GM06990 (cell line): Measurements from ENCODE around the gene GRM4.

Experiments used
- DNase-seq: peaks from one replicate; pipeline ENCODE4 v3.0.0-alpha.2; 2011; ENCODE audit not compliant: insufficient read length; ENCODE audit errors: extremely low read depth
- H3K27me3 ChIP-seq: replicated peaks from 2 replicates; pipeline ENCODE4 v1.6.0; 2011; ENCODE audit warnings: low read length; ENCODE audit not compliant: control insufficient read depth, insufficient read depth
- H3K36me3 ChIP-seq: 2 replicates; pipeline ENCODE4 v1.5.1; 2011; ENCODE audit warnings: low read length; ENCODE audit not compliant: control insufficient read depth, insufficient read depth
- H3K4me3 ChIP-seq: replicated peaks from 2 replicates; pipeline ENCODE4 v1.5.1; 2011; ENCODE audit warnings: low read depth, mild to moderate bottlenecking, control low read depth, low read length
- CTCF ChIP-seq: IDR thresholded peaks from 2 replicates; pipeline ENCODE4 v1.5.1; 2011; ENCODE audit warnings: low read length, control low read depth, mild to moderate bottlenecking, inconsistent platforms; ENCODE audit not compliant: insufficient read depth, poor library complexity, severe bottlenecking

Gene GRM4

GRCh38 chr6:34176261-34177031 lies 30.6 kb upstream of the GRM4 start:
- no peak overlapping the region for H3K4me3 ChIP-seq
- no peak for DNase-seq
- H3K27me3 ChIP-seq: no peaks in the 10 kb centered on the region
- H3K36me3 ChIP-seq: no peaks in the 10 kb centered on the region
- no peak for TF ChIP-seq CTCF

- Histone ChIP-seq H3K4me3 (no peak overlapping the region), H3K27me3 (no peaks in the 10 kb centered on the region), H3K36me3 (no peaks in the 10 kb centered on the region)
- TF ChIP-seq CTCF: no peak
- no peak for DNase-seq
Observed at GRCh38 chr6:34174846-34175399, 29.0 kb upstream of the GRM4 start.

- Histone ChIP-seq H3K27me3 (no peaks in the 10 kb centered on the region), H3K4me3 (no peak overlapping the region), H3K36me3 (no peaks in the 10 kb centered on the region)
- DNase-seq: no peak
- no peak for TF ChIP-seq CTCF
Observed at GRCh38 chr6:34172961-34173775, 27.3 kb upstream of the GRM4 start.

- no peak for TF ChIP-seq CTCF
- Histone ChIP-seq H3K36me3 (no peaks in the 10 kb centered on the region), H3K4me3 (no peak overlapping the region), H3K27me3 (no peaks in the 10 kb centered on the region)
- DNase-seq: no peak
Observed at GRCh38 chr6:34170346-34170745, 24.5 kb upstream of the GRM4 start.

GRCh38 chr6:34169897-34170296 lies 24.0 kb upstream of the GRM4 start:
- DNase-seq: no peak
- no peaks in the 10 kb centered on the region for H3K36me3 ChIP-seq
- TF ChIP-seq CTCF: no peak
- no peak overlapping the region for H3K4me3 ChIP-seq
- H3K27me3 ChIP-seq: no peaks in the 10 kb centered on the region
